Fibroblast of lung (primary cell): ENCODE measurements around the gene IL15RA. TPM values are rescaled to one million over a fixed set of nuclear protein-coding genes. Genes with fewer than 3 reads are reported as not detected.

Source experiments
- DNase-seq, 2 donors: peaks; one replicate each; pipeline versions ENCODE4 v3.0.0 to v3.0.0-alpha.2; 2010; ENCODE audit warnings: low read depth in 2 of 2
- H2AFZ ChIP-seq: 2 replicates; pipeline ENCODE4 v1.5.1; 2012; ENCODE audit warnings: low read length, control low read depth, inconsistent platforms
- H3K27ac ChIP-seq: 2 replicates; pipeline ENCODE4 v1.5.1; 2011; ENCODE audit warnings: low read length, control low read depth; ENCODE audit not compliant: insufficient read depth
- H3K27me3 ChIP-seq: 2 replicates; pipeline ENCODE4 v1.5.1; 2011; ENCODE audit warnings: mild to moderate bottlenecking, low read length; ENCODE audit not compliant: control insufficient read depth, insufficient read depth
- H3K36me3 ChIP-seq: 2 replicates; pipeline ENCODE4 v1.5.1; 2011; ENCODE audit warnings: low read length; ENCODE audit not compliant: control insufficient read depth, insufficient read depth
- H3K4me1 ChIP-seq: 2 replicates; pipeline ENCODE4 v1.5.1; 2011; ENCODE audit warnings: low read length; ENCODE audit not compliant: control insufficient read depth, insufficient read depth; ENCODE audit errors: extremely low read depth
- H3K4me2 ChIP-seq: 2 replicates; pipeline ENCODE4 v1.5.1; 2011; ENCODE audit warnings: low read length, control low read depth; ENCODE audit not compliant: insufficient read depth; ENCODE audit errors: extremely low read depth
- H3K4me3 ChIP-seq, 4 experiments: fragments of 200-600 bp in 1 of 4; sonication (generic) in 1 of 4; replicated peaks in 1 of 4; 2 replicates each; pipeline ENCODE4 v1.5.1; 2011 to 2016; ENCODE audit warnings: low read length in 4 of 4, low read depth in 3 of 4, mild to moderate bottlenecking in 3 of 4, control low read depth in 2 of 4, inconsistent platforms in 1 of 4, mixed read lengths in 1 of 4; ENCODE audit not compliant: insufficient read depth in 1 of 4; ENCODE audit errors: control extremely low read depth in 1 of 4
- H3K79me2 ChIP-seq: 2 replicates; pipeline ENCODE4 v1.5.1; 2012; ENCODE audit warnings: mild to moderate bottlenecking, low read length, inconsistent platforms; ENCODE audit not compliant: control insufficient read depth, insufficient read depth
- H3K9ac ChIP-seq: 2 replicates; pipeline ENCODE4 v1.5.1; 2011; ENCODE audit warnings: mild to moderate bottlenecking, low read length, control low read depth; ENCODE audit not compliant: insufficient read depth
- H3K9me3 ChIP-seq: 2 replicates; pipeline ENCODE4 v1.5.1; 2012; ENCODE audit warnings: low read depth, low read length; ENCODE audit not compliant: control insufficient read depth, insufficient read depth
- H4K20me1 ChIP-seq: 2 replicates; pipeline ENCODE4 v1.5.1; 2011; ENCODE audit warnings: low read length; ENCODE audit not compliant: control insufficient read depth, insufficient read depth; ENCODE audit errors: extremely low read depth
- EZH2 ChIP-seq: IDR thresholded peaks from 2 replicates; pipeline ENCODE4 v1.5.1; 2012; ENCODE audit warnings: low read length, control low read depth, mild to moderate bottlenecking; ENCODE audit errors: missing control alignments
- polyA plus RNA-seq, 2 donors: library from polyadenylated mRNA; depleted of rRNA in 1 of 2; stranded (reverse) in 1 of 2; unstranded in 1 of 2; fragments of >200 nt; gene quantifications; 2 replicates each; pipeline ENCODE4 v1.2.1, GENCODE V29; 2011 to 2012; ENCODE audit warnings: missing spikeins in 1 of 2
- total RNA-seq: library from RNA; depleted of rRNA; stranded (reverse); fragments of >200 nt; gene quantifications from 2 replicates; pipeline ENCODE4 v1.2.1, GENCODE V29; 2014
- TF ChIP-seq, protein P1 (sequence below), 2 donors: IDR thresholded peaks in 1 of 2; conservative IDR thresholded peaks in 1 of 2; 1 replicate in 1 of 2; 2 replicates in 1 of 2; pipeline ENCODE4 v1.5.1; 2011 to 2012; ENCODE audit warnings: low read length in 2 of 2, control low read depth in 1 of 2, inconsistent platforms in 1 of 2, low read depth in 1 of 2, mild to moderate bottlenecking in 1 of 2

The IL15RA gene
- total and polyA plus RNA-seq, 2 donors (not counting 1 experiment from before 2014, with no cell fraction given): 5.9 to 13.7 TPM

DNA sequence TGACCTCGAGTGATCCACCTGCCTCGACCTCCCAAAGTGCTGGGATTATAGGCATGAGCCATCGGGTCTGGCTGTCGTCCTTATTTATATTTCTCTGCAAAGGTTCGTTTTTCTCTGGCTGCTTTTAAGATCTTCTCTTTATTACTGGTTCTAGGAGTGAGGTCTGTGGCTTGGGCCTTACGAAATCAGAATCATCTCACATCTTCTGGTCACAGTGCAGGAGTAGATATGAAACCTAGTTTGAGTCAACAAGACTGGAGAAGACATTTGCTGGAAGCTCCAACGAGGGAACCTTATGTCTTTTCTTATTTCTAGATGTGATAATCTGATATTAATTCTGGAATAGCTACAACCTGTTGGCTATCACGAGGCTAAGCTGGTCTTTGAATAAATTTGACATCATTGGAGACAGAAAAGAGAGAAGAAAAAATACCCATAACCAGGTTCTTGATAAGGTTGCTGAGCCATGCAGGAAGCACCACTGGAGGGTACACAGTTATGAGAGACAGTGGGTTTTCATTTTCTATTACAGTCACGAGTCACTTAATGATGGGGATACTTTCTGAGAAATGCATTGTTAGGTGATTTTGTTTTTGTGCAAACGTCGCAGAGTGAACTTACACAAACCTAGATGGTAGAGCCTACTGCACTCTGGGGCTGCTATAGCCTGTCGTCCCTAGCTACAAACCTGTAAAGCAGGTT lies 25.6 kb upstream of the IL15RA start:
- Histone ChIP-seq H3K27ac (no peak overlapping the region), H3K79me2 (no peaks in the 10 kb centered on the region), H2AFZ (no peak overlapping the region), H4K20me1 (no peaks in the 10 kb centered on the region), H3K4me2 (no peak overlapping the region), H3K9me3 (peaks cover 1% of the 10 kb centered on the region), H3K27me3 (peaks cover 4% of the 10 kb centered on the region), H3K4me3 (no peak overlapping the region), H3K36me3 (no peaks in the 10 kb centered on the region), H3K9ac (no peak overlapping the region), H3K4me1 (no peaks in the 10 kb centered on the region)
- TF ChIP-seq, protein P1, sequence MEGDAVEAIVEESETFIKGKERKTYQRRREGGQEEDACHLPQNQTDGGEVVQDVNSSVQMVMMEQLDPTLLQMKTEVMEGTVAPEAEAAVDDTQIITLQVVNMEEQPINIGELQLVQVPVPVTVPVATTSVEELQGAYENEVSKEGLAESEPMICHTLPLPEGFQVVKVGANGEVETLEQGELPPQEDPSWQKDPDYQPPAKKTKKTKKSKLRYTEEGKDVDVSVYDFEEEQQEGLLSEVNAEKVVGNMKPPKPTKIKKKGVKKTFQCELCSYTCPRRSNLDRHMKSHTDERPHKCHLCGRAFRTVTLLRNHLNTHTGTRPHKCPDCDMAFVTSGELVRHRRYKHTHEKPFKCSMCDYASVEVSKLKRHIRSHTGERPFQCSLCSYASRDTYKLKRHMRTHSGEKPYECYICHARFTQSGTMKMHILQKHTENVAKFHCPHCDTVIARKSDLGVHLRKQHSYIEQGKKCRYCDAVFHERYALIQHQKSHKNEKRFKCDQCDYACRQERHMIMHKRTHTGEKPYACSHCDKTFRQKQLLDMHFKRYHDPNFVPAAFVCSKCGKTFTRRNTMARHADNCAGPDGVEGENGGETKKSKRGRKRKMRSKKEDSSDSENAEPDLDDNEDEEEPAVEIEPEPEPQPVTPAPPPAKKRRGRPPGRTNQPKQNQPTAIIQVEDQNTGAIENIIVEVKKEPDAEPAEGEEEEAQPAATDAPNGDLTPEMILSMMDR (conservative IDR thresholded peaks at IDR 0.05 in 1 of 2, IDR thresholded peaks at IDR 0.05 in 1 of 2; ENCODE audit: low read depth in 1 of 2, low read length in 2 of 2): no peak
- no peak for TF ChIP-seq EZH2
- DNase-seq: no peak

DNA sequence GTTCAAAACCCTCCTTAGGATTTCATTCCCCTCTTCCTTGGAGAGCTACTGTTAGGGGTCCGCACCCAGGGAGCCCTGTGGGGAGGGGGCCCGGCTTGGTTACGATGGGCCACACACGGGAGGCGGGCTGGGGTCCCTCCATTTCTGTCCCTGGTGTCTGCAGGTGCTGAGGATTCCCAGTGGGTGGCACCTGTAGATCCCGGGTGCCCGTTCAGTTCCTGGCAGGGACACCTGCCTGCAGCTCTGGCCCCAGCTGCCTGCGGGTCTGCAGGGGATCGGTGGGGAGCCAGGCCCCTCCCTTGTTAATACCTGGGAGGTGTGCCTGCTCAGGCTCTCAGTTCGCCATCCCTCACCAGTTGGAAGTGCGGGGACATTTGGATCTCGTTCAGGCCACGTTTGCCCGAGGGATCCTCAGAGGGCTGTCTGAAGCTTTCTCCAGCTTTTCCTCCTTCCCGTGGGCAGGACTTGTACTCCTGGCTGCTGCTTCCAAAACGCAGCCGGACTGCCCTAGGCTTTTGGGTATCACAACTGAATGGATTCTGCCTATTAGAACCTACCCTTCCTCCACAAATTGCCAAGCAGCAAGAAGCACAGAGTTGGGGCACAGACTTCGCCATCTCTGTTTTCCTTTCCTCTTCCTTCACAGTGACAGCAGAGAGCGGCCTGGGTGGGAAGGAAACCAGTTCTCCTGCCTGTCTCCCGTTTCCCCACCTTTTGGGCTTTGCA lies 22.3 kb upstream of the IL15RA start:
- no peaks in the 10 kb centered on the region for H3K4me1 ChIP-seq

DNA sequence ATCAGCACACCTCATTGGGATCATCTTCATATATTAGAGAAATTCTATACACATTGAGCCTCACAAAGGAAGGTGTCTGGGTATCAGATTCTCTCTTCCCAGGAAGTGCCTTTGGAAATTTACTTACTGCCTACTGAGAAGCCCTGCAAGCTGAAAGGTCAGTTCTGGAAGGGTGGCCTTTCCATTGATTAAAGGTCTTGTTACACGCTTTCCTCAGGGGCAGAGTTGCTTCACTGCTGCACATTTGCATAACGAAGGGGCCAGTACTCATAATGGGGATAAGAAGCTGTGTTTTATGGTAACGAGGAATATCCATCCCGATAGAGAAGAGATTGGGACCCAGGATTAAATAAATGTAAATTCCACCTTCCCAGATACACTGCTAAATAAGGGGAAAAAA lies 19.4 kb upstream of the IL15RA start:
- Histone ChIP-seq H3K4me3 (no peak overlapping the region), H3K27me3 (no peaks in the 10 kb centered on the region), H3K9me3 (no peaks in the 10 kb centered on the region), H3K27ac (no peak overlapping the region), H3K79me2 (no peaks in the 10 kb centered on the region), H4K20me1 (no peaks in the 10 kb centered on the region), H3K4me2 (no peak overlapping the region), H3K9ac (no peak overlapping the region), H2AFZ (no peak overlapping the region), H3K4me1 (no peaks in the 10 kb centered on the region), H3K36me3 (no peaks in the 10 kb centered on the region)
- TF ChIP-seq EZH2: no peak
- TF ChIP-seq, protein P1 (conservative IDR thresholded peaks at IDR 0.05 in 1 of 2, IDR thresholded peaks at IDR 0.05 in 1 of 2; ENCODE audit: low read depth in 1 of 2, low read length in 2 of 2): no peak
- DNase-seq: no peak

More for the DNA sequence above, 22.3 kb upstream of the IL15RA start:
- no peak for DNase-seq
- no peak for TF ChIP-seq EZH2
- TF ChIP-seq, protein P1 (conservative IDR thresholded peaks at IDR 0.05 in 1 of 2, IDR thresholded peaks at IDR 0.05 in 1 of 2; ENCODE audit: low read depth in 1 of 2, low read length in 2 of 2): no peak
- Histone ChIP-seq H2AFZ (no peak overlapping the region), H3K27me3 (peaks cover 4% of the 10 kb centered on the region), H4K20me1 (no peaks in the 10 kb centered on the region), H3K9me3 (no peaks in the 10 kb centered on the region), H3K4me2 (no peak overlapping the region), H3K4me3 (no peak overlapping the region), H3K36me3 (no peaks in the 10 kb centered on the region), H3K79me2 (no peaks in the 10 kb centered on the region), H3K9ac (no peak overlapping the region), H3K27ac (no peak overlapping the region)
